Loucy (cell line): ENCODE measurements around the gene WNT11.

ENCODE experiments used
- H2AFZ ChIP-seq: fragments of 200-600 bp; sonication (generic); 2 replicates; pipeline ENCODE4 v1.6.0; 2016; ENCODE audit warnings: antibody characterized with exemption, mild to moderate bottlenecking, low read length, moderate library complexity
- H3F3A ChIP-seq: fragments of 200-600 bp; 2 replicates; pipeline ENCODE4 v1.6.0; 2016; ENCODE audit warnings: antibody characterized with exemption, low read depth, mild to moderate bottlenecking
- H3K27me3 ChIP-seq: fragments of 200-600 bp; sonication (generic); 2 replicates; pipeline ENCODE4 v1.6.1; 2014; ENCODE audit warnings: low read length, mild to moderate bottlenecking; ENCODE audit not compliant: insufficient read depth, poor library complexity, severe bottlenecking
- H3K36me3 ChIP-seq: fragments of 200-600 bp; sonication (generic); 2 replicates; pipeline ENCODE4 v1.6.1; 2016; ENCODE audit warnings: low read length; ENCODE audit not compliant: insufficient read depth
- H3K4me1 ChIP-seq: fragments of 200-600 bp; sonication (generic); 2 replicates; pipeline ENCODE4 v1.5.1; 2014; ENCODE audit warnings: low read length, mild to moderate bottlenecking; ENCODE audit not compliant: insufficient read depth, poor library complexity, severe bottlenecking
- H3K4me2 ChIP-seq: fragments of 200-600 bp; sonication (generic); 2 replicates; pipeline ENCODE4 v1.6.0; 2014; ENCODE audit warnings: antibody characterized with exemption, low read length, low read depth, mild to moderate bottlenecking; ENCODE audit not compliant: poor library complexity, severe bottlenecking
- H3K4me3 ChIP-seq: fragments of 200-600 bp; sonication (generic); 2 replicates; pipeline ENCODE4 v1.5.1; 2014; ENCODE audit warnings: low read length, mild to moderate bottlenecking, mixed read lengths; ENCODE audit not compliant: poor library complexity, severe bottlenecking
- H3K79me2 ChIP-seq: fragments of 200-600 bp; sonication (generic); 2 replicates; pipeline ENCODE4 v1.6.1; 2014; ENCODE audit warnings: low read length; ENCODE audit not compliant: insufficient read depth
- H3K9ac ChIP-seq: fragments of 200-600 bp; sonication (generic); 2 replicates; pipeline ENCODE4 v1.6.0; 2014; ENCODE audit warnings: mild to moderate bottlenecking, low read depth, low read length, moderate library complexity; ENCODE audit not compliant: poor library complexity, severe bottlenecking
- H3K9me2 ChIP-seq: fragments of 200-600 bp; sonication (generic); replicated peaks from 2 replicates; pipeline ENCODE4 v1.6.1; 2016; ENCODE audit warnings: low read depth, low read length, mixed read lengths
- H3K9me3 ChIP-seq: fragments of 200-600 bp; sonication (generic); 2 replicates; pipeline ENCODE4 v1.6.1; 2014; ENCODE audit warnings: mild to moderate bottlenecking, antibody characterized with exemption, low read length, low read depth; ENCODE audit not compliant: insufficient read depth
- H4K20me1 ChIP-seq: fragments of 200-600 bp; sonication (generic); 2 replicates; pipeline ENCODE4 v1.6.0; 2014; ENCODE audit warnings: antibody characterized with exemption, low read length, mild to moderate bottlenecking; ENCODE audit not compliant: insufficient read depth, poor library complexity, severe bottlenecking
- EZH2phosphoT487 ChIP-seq: fragments of 200-600 bp; IDR thresholded peaks from 2 replicates; pipeline ENCODE4 v1.6.1; 2018; ENCODE audit warnings: antibody characterized with exemption, mild to moderate bottlenecking, moderate library complexity, borderline replicate concordance
- TF ChIP-seq, protein P1 (sequence below): fragments of 200-600 bp; sonication (generic); conservative IDR thresholded peaks from 2 replicates; pipeline ENCODE4 v1.5.1; 2014; ENCODE audit warnings: mild to moderate bottlenecking, antibody characterized with exemption, low read length

WNT11 gene

DNA sequence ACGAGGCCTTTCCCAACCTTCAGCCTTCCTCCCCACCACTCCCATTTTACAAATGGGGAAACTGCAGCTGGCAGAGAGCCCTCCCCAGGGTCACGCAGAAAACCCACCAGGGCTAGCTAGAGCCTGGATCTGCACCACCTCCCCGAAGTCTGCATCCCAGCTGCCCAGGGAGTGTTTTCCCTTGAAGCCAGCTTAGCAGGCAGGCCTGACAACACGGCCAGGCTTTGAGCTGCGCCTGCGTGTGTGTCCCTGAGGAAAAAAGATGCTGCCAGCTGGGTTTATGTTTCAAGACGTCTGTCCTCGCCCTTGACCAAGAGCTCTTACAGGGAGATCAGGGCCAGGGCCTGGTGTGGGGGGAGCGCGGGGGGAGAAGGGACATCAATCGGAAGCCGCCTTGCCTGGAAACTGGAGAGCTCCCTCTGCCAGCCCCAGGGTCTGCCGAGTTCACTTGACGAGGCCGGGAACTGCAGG, 20.3 kb downstream of the WNT11 start:
- Histone ChIP-seq H3K4me2 (no peak overlapping the region), H3K27me3 (no peaks in the 10 kb centered on the region), H3K4me3 (no peak overlapping the region), H3F3A (no peaks in the 10 kb centered on the region), H4K20me1 (no peaks in the 10 kb centered on the region), H3K9me2 (no peaks in the 10 kb centered on the region), H3K9me3 (no peaks in the 10 kb centered on the region), H2AFZ (no peak overlapping the region), H3K36me3 (no peaks in the 10 kb centered on the region), H3K9ac (no peak overlapping the region), H3K79me2 (no peaks in the 10 kb centered on the region), H3K4me1 (no peaks in the 10 kb centered on the region)
- no peak for TF ChIP-seq EZH2phosphoT487
- TF ChIP-seq, protein P1, sequence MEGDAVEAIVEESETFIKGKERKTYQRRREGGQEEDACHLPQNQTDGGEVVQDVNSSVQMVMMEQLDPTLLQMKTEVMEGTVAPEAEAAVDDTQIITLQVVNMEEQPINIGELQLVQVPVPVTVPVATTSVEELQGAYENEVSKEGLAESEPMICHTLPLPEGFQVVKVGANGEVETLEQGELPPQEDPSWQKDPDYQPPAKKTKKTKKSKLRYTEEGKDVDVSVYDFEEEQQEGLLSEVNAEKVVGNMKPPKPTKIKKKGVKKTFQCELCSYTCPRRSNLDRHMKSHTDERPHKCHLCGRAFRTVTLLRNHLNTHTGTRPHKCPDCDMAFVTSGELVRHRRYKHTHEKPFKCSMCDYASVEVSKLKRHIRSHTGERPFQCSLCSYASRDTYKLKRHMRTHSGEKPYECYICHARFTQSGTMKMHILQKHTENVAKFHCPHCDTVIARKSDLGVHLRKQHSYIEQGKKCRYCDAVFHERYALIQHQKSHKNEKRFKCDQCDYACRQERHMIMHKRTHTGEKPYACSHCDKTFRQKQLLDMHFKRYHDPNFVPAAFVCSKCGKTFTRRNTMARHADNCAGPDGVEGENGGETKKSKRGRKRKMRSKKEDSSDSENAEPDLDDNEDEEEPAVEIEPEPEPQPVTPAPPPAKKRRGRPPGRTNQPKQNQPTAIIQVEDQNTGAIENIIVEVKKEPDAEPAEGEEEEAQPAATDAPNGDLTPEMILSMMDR = no peak

DNA sequence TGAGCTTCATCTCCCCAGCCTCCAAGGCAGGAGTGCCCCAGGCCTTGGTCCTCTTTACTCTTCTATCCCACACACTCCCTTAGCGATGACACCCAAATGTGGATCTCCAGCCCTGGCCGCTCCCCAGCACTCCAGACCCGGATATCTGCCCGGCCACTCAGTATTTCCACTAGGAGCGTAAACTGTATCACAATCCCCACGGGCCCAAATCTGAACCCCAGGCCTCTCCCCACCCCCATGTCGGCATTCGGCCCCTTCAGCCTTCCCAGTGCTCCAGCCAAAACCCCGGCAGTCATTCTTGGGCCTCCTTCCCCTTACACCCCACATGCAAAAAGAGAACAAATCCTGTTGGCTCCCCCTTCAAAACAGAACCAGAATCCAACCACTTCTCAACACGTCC, 20.8 kb downstream of the WNT11 start:
- Histone ChIP-seq H3K79me2 (no peaks in the 10 kb centered on the region), H3K4me1 (no peaks in the 10 kb centered on the region), H3K4me3 (no peak overlapping the region), H3K27me3 (no peaks in the 10 kb centered on the region), H4K20me1 (no peaks in the 10 kb centered on the region), H3K9me3 (no peaks in the 10 kb centered on the region), H3K36me3 (no peaks in the 10 kb centered on the region), H2AFZ (no peak overlapping the region), H3F3A (no peaks in the 10 kb centered on the region), H3K4me2 (no peak overlapping the region), H3K9ac (no peak overlapping the region), H3K9me2 (no peaks in the 10 kb centered on the region)
- TF ChIP-seq, protein P1 = no peak
- TF ChIP-seq EZH2phosphoT487 = no peak

DNA sequence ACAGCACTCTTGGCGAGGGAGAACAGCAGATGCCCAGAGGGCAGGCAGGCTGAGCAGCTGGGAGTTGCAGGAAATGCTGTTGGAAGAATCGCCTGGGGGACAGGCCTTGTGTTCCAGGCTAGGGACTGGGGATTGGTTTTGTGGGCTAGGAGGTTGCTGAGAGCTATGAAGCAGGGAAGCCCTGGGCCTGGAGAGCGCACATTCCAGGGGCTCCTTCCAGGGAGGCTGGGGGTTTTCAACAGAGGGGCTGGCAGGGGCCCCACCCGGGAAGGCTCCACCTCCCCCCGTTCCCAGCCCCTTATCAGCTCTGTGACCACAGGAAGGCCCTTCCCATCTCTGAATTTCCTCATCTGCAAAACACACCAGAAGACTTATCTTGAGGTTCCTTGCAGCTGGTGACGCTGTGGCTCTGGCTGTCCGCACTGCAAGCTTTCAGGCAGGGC, 21.7 kb downstream of the WNT11 start:
- Histone ChIP-seq H3F3A (no peaks in the 10 kb centered on the region), H3K4me3 (no peak overlapping the region), H3K36me3 (no peaks in the 10 kb centered on the region), H3K27me3 (no peaks in the 10 kb centered on the region), H3K4me1 (no peaks in the 10 kb centered on the region), H2AFZ (no peak overlapping the region), H3K9ac (no peak overlapping the region), H4K20me1 (no peaks in the 10 kb centered on the region), H3K9me3 (no peaks in the 10 kb centered on the region), H3K79me2 (no peaks in the 10 kb centered on the region), H3K9me2 (no peaks in the 10 kb centered on the region), H3K4me2 (no peak overlapping the region)
- no peak for TF ChIP-seq EZH2phosphoT487
- TF ChIP-seq, protein P1 = no peak
